NT2/D1 (cell line): Measurements from ENCODE around the gene UGT2B15.
"Not testable (repeated sequence)": the region's sequence is repeated elsewhere in the genome, so short reads cannot be mapped to it uniquely, and the experiment has no call there.

Experiments
- SUZ12 ChIP-seq: IDR thresholded peaks from 2 replicates; pipeline ENCODE4 v1.6.1; 2011; ENCODE audit not compliant: insufficient read length, insufficient read depth; ENCODE audit errors: extremely low read depth
- YY1 ChIP-seq: IDR thresholded peaks from 2 replicates; pipeline ENCODE4 v1.6.1; 2011; ENCODE audit not compliant: insufficient read length, insufficient read depth
- ZNF274 ChIP-seq: IDR thresholded peaks from 2 replicates; pipeline ENCODE4 v1.6.1; 2011; ENCODE audit warnings: mild to moderate bottlenecking, low read depth, low read length

- TF ChIP-seq YY1, SUZ12, ZNF274: not testable (repeated sequence)
These were observed 13.3 kb downstream of the UGT2B15 start for GRCh38 chr4:68657022-68657594.
